ENCODE data around the gene CDK5RAP2.

The CDK5RAP2 gene

GRCh38 chr9:120405134-120405533 is 174.8 kb downstream of the CDK5RAP2 start:
- DNase-seq (ENCODE audit: low spot score) = no peak
- no peak for FAIRE-seq

- DNase-seq (ENCODE audit: low spot score) = no peak
- no peak for FAIRE-seq
These were observed 176.5 kb downstream of the CDK5RAP2 start for GRCh38 chr9:120403543-120403856.

- DNase-seq (ENCODE audit: low spot score) = peak; percentile 98
- FAIRE-seq = peak; percentile 86
These were observed 177.0 kb downstream of the CDK5RAP2 start for GRCh38 chr9:120402741-120403542.

- no peak for FAIRE-seq
- DNase-seq (ENCODE audit: low spot score) = no peak
These were observed 180.0 kb downstream of the CDK5RAP2 start for GRCh38 chr9:120399940-120400339.

GRCh38 chr9:120398286-120398685 is 181.7 kb downstream of the CDK5RAP2 start:
- DNase-seq (ENCODE audit: low spot score) (no peak), FAIRE-seq (no peak)

- DNase-seq (ENCODE audit: low spot score) (no peak), FAIRE-seq (no peak)
These were observed 182.5 kb downstream of the CDK5RAP2 start for GRCh38 chr9:120397453-120397852.

- DNase-seq (ENCODE audit: low spot score) (no peak), FAIRE-seq (no peak)
These were observed 183.0 kb downstream of the CDK5RAP2 start for GRCh38 chr9:120396931-120397330.

GRCh38 chr9:120396418-120396817 is 183.5 kb downstream of the CDK5RAP2 start:
- DNase-seq (ENCODE audit: low spot score) (no peak), FAIRE-seq (no peak)

- no peak for DNase-seq (ENCODE audit: low spot score)
- no peak for FAIRE-seq
These were observed 184.6 kb downstream of the CDK5RAP2 start for GRCh38 chr9:120395376-120395775.

- DNase-seq (ENCODE audit: low spot score) = peak; percentile 83
These were observed 185.8 kb downstream of the CDK5RAP2 start for GRCh38 chr9:120394058-120394669.

GRCh38 chr9:120393386-120394057 is 186.4 kb downstream of the CDK5RAP2 start:
- peak; percentile 18 for DNase-seq (ENCODE audit: low spot score)
- no peak for FAIRE-seq

More at GRCh38 chr9:120394058-120394669, 185.8 kb downstream of the CDK5RAP2 start:
- FAIRE-seq = peak; percentile 83

- FAIRE-seq = no peak
- no peak for DNase-seq (ENCODE audit: low spot score)
These were observed 187.3 kb downstream of the CDK5RAP2 start for GRCh38 chr9:120392711-120393110.

GRCh38 chr9:120392245-120392644 is 187.7 kb downstream of the CDK5RAP2 start:
- DNase-seq (ENCODE audit: low spot score) (no peak), FAIRE-seq (no peak)

- no peak for FAIRE-seq
These were observed 188.3 kb downstream of the CDK5RAP2 start for GRCh38 chr9:120391691-120392090.

GRCh38 chr9:120390637-120391190 is 189.3 kb downstream of the CDK5RAP2 start:
- DNase-seq (ENCODE audit: low spot score) (no peak), FAIRE-seq (no peak)

More at GRCh38 chr9:120391691-120392090, 188.3 kb downstream of the CDK5RAP2 start:
- no peak for DNase-seq (ENCODE audit: low spot score)

GRCh38 chr9:120389867-120390266 is 190.1 kb downstream of the CDK5RAP2 start:
- no peak for FAIRE-seq
- DNase-seq (ENCODE audit: low spot score) = no peak

GRCh38 chr9:120389300-120389699 is 190.7 kb downstream of the CDK5RAP2 start:
- no peak for FAIRE-seq
- DNase-seq (ENCODE audit: low spot score) = no peak

- no peak for FAIRE-seq
- DNase-seq (ENCODE audit: low spot score) = no peak
These were observed 191.7 kb downstream of the CDK5RAP2 start for GRCh38 chr9:120388003-120388855.

- DNase-seq (ENCODE audit: low spot score) (no peak), FAIRE-seq (no peak)
These were observed 192.5 kb downstream of the CDK5RAP2 start for GRCh38 chr9:120387257-120388002.

GRCh38 chr9:120386390-120387131 is 193.4 kb downstream of the CDK5RAP2 start:
- DNase-seq (ENCODE audit: low spot score) (no peak), FAIRE-seq (no peak)

Data from RCC 7860 (cell line).